ENCODE measurements around the gene ACVRL1.

DNA sequence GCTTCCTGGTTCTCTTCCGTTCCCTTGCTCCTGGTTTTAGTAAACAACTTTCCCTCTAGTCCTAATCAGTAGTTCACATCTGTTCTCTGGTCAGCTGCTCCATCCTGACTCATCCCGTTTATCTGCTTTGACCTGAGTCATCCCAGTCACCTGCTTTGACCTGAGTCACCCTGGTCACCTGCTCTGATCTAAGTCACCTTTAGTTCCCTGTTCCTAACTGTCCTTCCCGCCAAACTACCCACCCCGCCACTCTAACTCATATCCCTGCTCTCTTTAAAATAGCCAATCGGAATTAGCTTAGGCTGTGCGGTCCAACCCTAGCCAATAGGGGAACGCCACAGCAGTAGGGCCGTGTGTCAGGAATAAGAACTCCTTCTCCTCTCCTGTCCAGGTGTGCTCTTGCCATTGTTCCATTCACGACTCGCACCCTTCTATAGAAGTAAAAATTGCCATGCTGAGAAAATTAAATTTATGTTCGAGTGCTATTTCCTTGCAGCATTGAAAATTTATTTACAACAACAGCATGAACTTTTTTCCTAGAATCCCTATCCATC is 22.6 kb upstream of the ACVRL1 start:
- TF ChIP-seq, protein P1, sequence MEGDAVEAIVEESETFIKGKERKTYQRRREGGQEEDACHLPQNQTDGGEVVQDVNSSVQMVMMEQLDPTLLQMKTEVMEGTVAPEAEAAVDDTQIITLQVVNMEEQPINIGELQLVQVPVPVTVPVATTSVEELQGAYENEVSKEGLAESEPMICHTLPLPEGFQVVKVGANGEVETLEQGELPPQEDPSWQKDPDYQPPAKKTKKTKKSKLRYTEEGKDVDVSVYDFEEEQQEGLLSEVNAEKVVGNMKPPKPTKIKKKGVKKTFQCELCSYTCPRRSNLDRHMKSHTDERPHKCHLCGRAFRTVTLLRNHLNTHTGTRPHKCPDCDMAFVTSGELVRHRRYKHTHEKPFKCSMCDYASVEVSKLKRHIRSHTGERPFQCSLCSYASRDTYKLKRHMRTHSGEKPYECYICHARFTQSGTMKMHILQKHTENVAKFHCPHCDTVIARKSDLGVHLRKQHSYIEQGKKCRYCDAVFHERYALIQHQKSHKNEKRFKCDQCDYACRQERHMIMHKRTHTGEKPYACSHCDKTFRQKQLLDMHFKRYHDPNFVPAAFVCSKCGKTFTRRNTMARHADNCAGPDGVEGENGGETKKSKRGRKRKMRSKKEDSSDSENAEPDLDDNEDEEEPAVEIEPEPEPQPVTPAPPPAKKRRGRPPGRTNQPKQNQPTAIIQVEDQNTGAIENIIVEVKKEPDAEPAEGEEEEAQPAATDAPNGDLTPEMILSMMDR (IDR thresholded peaks at IDR 0.05; ENCODE audit: low read depth, low read length, poor library complexity, severe bottlenecking) = no peak
- TF ChIP-seq EZH2phosphoT487 (IDR thresholded peaks at IDR 0.05; ENCODE audit: borderline replicate concordance, low read length) = no peak
